ENCODE data around the gene CHID1.

CHID1 gene

GRCh38 chr11:834371-835316 is 76.0 kb downstream of the CHID1 start:
- DNase-seq (ENCODE audit: low read depth) = no peak

GRCh38 chr11:833849-834311 is 76.7 kb downstream of the CHID1 start:
- no peak for DNase-seq (ENCODE audit: low read depth)

- no peak for DNase-seq (ENCODE audit: low read depth)
Observed at GRCh38 chr11:833114-833791, 77.4 kb downstream of the CHID1 start.

GRCh38 chr11:832529-833113 is 78.0 kb downstream of the CHID1 start, which contains the start of gene CD151:
Gene CD151 (plus strand): TSS chr11:832952. CDS start chr11:836070, 3,118 bp downstream.
- no peak for DNase-seq (ENCODE audit: low read depth)

- no peak for DNase-seq (ENCODE audit: low read depth)
Observed at GRCh38 chr11:831961-832528, 78.6 kb downstream of the CHID1 start.

GRCh38 chr11:831118-831864 is 79.3 kb downstream of the CHID1 start:
- no peak for DNase-seq (ENCODE audit: low read depth)

- no peak for DNase-seq (ENCODE audit: low read depth)
Observed at GRCh38 chr11:830295-831117, 80.1 kb downstream of the CHID1 start.

GRCh38 chr11:829847-830294 is 80.7 kb downstream of the CHID1 start:
- DNase-seq (ENCODE audit: low read depth) = no peak

GRCh38 chr11:829176-829846 is 81.3 kb downstream of the CHID1 start:
- DNase-seq (ENCODE audit: low read depth) = no peak

- DNase-seq (ENCODE audit: low read depth) = no peak
Observed at GRCh38 chr11:828506-829175, 82.0 kb downstream of the CHID1 start.

- no peak for DNase-seq (ENCODE audit: low read depth)
Observed at GRCh38 chr11:827897-828192, 82.8 kb downstream of the CHID1 start, which contains the start of gene CRACR2B. Gene CRACR2B (plus strand): TSS chr11:827919. CDS start chr11:828608, 689 bp downstream.

GRCh38 chr11:827146-827896 is 83.3 kb downstream of the CHID1 start:
- DNase-seq (ENCODE audit: low read depth) = no peak

- no peak for DNase-seq (ENCODE audit: low read depth)
Observed at GRCh38 chr11:826836-827145, 83.8 kb downstream of the CHID1 start.

GRCh38 chr11:826227-826621 is 84.4 kb downstream of the CHID1 start:
- DNase-seq (ENCODE audit: low read depth) = no peak

- DNase-seq (ENCODE audit: low read depth) = no peak
Observed at GRCh38 chr11:825366-826226, 85.0 kb downstream of the CHID1 start.

- no peak for DNase-seq (ENCODE audit: low read depth)
Observed at GRCh38 chr11:824942-825341, 85.7 kb downstream of the CHID1 start.

GRCh38 chr11:824292-824880 is 86.2 kb downstream of the CHID1 start:
- DNase-seq (ENCODE audit: low read depth) = no peak

Measured in activated T-cell treated with anti-CD3 and anti-CD28 coated beads for 24 hours (primary cell).